ENCODE results near the gene XXYLT1.
"Not testable (repeated sequence)": the region's sequence is repeated elsewhere in the genome, so short reads cannot be mapped to it uniquely, and the experiment has no call there.

Gene XXYLT1

DNA sequence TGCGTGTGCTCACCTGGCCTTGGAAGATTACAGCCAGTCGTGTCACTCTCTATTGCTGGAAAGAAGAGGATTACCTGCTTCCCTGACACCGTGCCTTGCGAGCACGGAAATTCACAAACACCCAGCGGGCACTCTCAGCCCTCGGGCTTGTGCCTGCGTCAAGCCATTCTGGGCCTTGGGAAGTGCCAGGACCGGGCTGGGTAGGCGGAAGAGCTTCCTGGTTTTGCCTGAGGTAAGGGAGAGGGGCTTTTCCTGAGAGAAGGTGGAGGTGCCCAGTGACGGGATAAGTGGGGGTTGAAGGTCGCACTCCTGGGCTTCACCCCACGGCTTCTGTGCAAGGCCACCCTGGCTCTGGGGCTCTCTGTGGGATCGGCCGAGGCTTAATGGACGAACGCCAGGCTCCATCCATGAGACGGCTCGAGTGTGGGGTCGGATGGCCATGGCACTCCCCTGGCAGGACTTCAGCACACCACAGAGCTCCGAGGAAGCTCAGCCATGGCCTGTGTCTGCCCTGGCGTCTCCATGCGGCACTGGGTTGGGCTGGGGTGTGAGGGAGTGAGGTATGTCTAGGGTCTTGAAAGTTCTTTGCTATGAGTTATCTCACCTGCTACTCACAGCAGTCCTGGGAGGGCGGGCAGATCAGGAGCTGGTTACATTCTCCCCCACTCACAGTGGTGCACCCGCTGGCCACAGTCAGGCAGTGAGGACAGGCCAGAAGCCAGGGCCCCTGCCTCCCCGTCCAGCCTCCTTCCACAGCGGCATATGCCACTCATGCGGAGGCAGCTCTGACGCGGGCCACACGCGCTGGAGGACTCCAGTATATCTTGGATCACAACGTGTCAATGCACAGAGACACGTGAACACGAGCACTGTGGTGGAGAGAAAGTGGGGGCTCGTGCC, 209.0 kb downstream of the XXYLT1 start:
- Histone ChIP-seq H3K36me3 (ENCODE audit: control insufficient read depth in 1 of 2, insufficient read depth in 2 of 2, low read length in 2 of 2) (no peaks in the 10 kb centered on the region), H3K27ac (ENCODE audit: low read length) (no peak overlapping the region), H3K9me3 (ENCODE audit: control insufficient read depth in 1 of 2, low read length in 2 of 2) (no peaks in the 10 kb centered on the region), H3K27me3 (ENCODE audit: low read depth, low read length) (no peaks in the 10 kb centered on the region), H3K4me3 (ENCODE audit: low read depth in 1 of 2, low read length in 2 of 2) (no peak overlapping the region), H3K4me1 (ENCODE audit: control insufficient read depth in 1 of 2, insufficient read depth in 2 of 2, low read length in 2 of 2) (peaks cover 0 to 21% of the 10 kb centered on the region in 2 donors)

GRCh38 chr3:195060531-195061291, 210.2 kb downstream of the XXYLT1 start:
- no peaks in the 10 kb centered on the region for H3K27me3 ChIP-seq (ENCODE audit: low read depth, low read length)
- no peaks in the 10 kb centered on the region for H3K36me3 ChIP-seq (ENCODE audit: control insufficient read depth in 1 of 2, insufficient read depth in 2 of 2, low read length in 2 of 2)
- no peak overlapping the region for H3K4me3 ChIP-seq (ENCODE audit: low read depth in 1 of 2, low read length in 2 of 2)
- no peaks in the 10 kb centered on the region for H3K9me3 ChIP-seq (ENCODE audit: control insufficient read depth in 1 of 2, low read length in 2 of 2)
- peaks cover 0 to 21% of the 10 kb centered on the region in 2 donors for H3K4me1 ChIP-seq (ENCODE audit: control insufficient read depth in 1 of 2, insufficient read depth in 2 of 2, low read length in 2 of 2)
- no peak overlapping the region for H3K27ac ChIP-seq (ENCODE audit: low read length)

DNA sequence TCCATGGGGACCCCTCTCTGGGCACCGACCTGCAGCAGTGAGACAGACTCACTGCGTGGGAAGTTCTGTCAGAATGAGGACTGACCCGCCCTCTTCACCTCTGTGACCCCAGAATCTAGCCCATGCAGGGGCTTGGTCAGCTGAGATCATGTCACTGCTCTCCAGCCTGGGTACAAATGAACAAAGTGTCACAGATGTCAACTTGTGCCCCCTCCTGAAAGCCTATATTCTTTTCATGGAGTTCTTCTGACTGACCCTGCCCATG, 210.8 kb downstream of the XXYLT1 start:
- Histone ChIP-seq H3K4me3 (ENCODE audit: low read depth in 1 of 2, low read length in 2 of 2) (no peak overlapping the region), H3K27me3 (ENCODE audit: low read depth, low read length) (no peaks in the 10 kb centered on the region), H3K27ac (ENCODE audit: low read length) (no peak overlapping the region), H3K9me3 (ENCODE audit: control insufficient read depth in 1 of 2, low read length in 2 of 2) (no peaks in the 10 kb centered on the region), H3K4me1 (ENCODE audit: control insufficient read depth in 1 of 2, insufficient read depth in 2 of 2, low read length in 2 of 2) (peaks cover 0 to 21% of the 10 kb centered on the region in 2 donors), H3K36me3 (ENCODE audit: control insufficient read depth in 1 of 2, insufficient read depth in 2 of 2, low read length in 2 of 2) (no peaks in the 10 kb centered on the region)

- H3K27ac ChIP-seq (ENCODE audit: low read length): no peak overlapping the region
- H3K4me1 ChIP-seq (ENCODE audit: control insufficient read depth in 1 of 2, insufficient read depth in 2 of 2, low read length in 2 of 2): peaks cover 0 to 21% of the 10 kb centered on the region in 2 donors
- H3K36me3 ChIP-seq (ENCODE audit: control insufficient read depth in 1 of 2, insufficient read depth in 2 of 2, low read length in 2 of 2): no peaks in the 10 kb centered on the region
- H3K9me3 ChIP-seq (ENCODE audit: control insufficient read depth in 1 of 2, low read length in 2 of 2): no peaks in the 10 kb centered on the region
- no peak overlapping the region for H3K4me3 ChIP-seq (ENCODE audit: low read depth in 1 of 2, low read length in 2 of 2)
- no peaks in the 10 kb centered on the region for H3K27me3 ChIP-seq (ENCODE audit: low read depth, low read length)
Observed at GRCh38 chr3:195059471-195060216, 211.3 kb downstream of the XXYLT1 start.

DNA sequence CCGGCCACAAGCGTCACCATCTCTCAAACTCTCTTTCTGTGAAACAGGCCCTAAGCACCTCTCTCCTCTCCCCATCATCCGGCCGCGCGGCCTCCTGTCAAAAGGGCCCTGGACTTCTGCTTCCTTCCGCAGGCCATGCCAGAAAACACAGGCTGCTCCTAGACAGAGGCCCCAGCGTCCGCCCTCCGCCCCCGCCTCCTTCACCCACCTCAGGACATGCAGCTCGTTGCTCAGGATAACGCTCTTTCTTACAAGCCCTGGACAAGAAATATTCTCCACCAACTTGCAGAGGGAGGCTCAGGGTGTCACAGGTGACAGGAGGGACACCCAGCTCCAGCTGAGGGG, 212.0 kb downstream of the XXYLT1 start:
- H3K27ac ChIP-seq (ENCODE audit: low read length): no peak overlapping the region
- H3K4me1 ChIP-seq (ENCODE audit: control insufficient read depth in 1 of 2, insufficient read depth in 2 of 2, low read length in 2 of 2): peaks cover 0 to 15% of the 10 kb centered on the region in 2 donors
- no peaks in the 10 kb centered on the region for H3K27me3 ChIP-seq (ENCODE audit: low read depth, low read length)
- no peak overlapping the region for H3K4me3 ChIP-seq (ENCODE audit: low read depth in 1 of 2, low read length in 2 of 2)
- no peaks in the 10 kb centered on the region for H3K36me3 ChIP-seq (ENCODE audit: control insufficient read depth in 1 of 2, insufficient read depth in 2 of 2, low read length in 2 of 2)
- no peaks in the 10 kb centered on the region for H3K9me3 ChIP-seq (ENCODE audit: control insufficient read depth in 1 of 2, low read length in 2 of 2)

DNA sequence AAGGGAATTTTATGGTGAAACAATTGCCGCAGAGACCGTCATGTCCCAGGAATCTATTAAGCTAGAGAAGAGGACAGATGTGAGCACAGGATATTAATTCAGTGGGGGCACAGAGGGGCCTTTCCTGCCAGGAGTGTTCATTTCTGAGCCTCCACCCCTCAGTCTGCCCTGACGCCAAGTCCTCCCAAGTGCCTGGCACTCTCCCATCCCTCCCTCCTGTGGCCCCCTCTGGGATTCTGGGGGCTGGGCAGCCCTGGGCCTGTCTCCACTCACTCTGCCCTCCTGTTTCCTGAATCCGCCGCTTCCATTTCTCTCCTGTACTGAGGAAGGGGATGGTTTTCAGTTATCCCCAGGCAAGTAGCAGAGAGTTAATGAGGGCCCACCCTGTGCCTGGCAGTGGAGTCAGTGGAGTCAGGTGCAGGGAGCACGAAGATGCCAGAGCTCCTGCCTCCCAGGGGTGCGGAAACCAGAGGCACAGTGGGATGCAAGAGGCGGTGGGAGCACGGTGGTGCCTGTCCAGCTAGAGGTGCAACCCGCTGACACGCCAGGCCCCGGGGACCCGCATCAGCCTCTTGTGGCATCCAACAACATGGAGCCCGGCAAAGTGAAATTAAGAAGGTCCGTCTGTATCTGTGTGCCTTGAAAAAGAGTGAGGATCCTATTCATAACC, 212.5 kb downstream of the XXYLT1 start:
- no peak overlapping the region for H3K4me3 ChIP-seq (ENCODE audit: low read depth in 1 of 2, low read length in 2 of 2)
- peaks cover 0 to 10% of the 10 kb centered on the region in 2 donors for H3K4me1 ChIP-seq (ENCODE audit: control insufficient read depth in 1 of 2, insufficient read depth in 2 of 2, low read length in 2 of 2)
- H3K27me3 ChIP-seq (ENCODE audit: low read depth, low read length): no peaks in the 10 kb centered on the region
- H3K9me3 ChIP-seq (ENCODE audit: control insufficient read depth in 1 of 2, low read length in 2 of 2): no peaks in the 10 kb centered on the region
- no peaks in the 10 kb centered on the region for H3K36me3 ChIP-seq (ENCODE audit: control insufficient read depth in 1 of 2, insufficient read depth in 2 of 2, low read length in 2 of 2)
- no peak overlapping the region for H3K27ac ChIP-seq (ENCODE audit: low read length)

- peaks cover 0 to 4% of the 10 kb centered on the region in 2 donors for H3K4me1 ChIP-seq (ENCODE audit: control insufficient read depth in 1 of 2, insufficient read depth in 2 of 2, low read length in 2 of 2)
- no peak overlapping the region for H3K4me3 ChIP-seq (ENCODE audit: low read depth in 1 of 2, low read length in 2 of 2)
- no peak overlapping the region for H3K27ac ChIP-seq (ENCODE audit: low read length)
- no peaks in the 10 kb centered on the region for H3K36me3 ChIP-seq (ENCODE audit: control insufficient read depth in 1 of 2, insufficient read depth in 2 of 2, low read length in 2 of 2)
- no peaks in the 10 kb centered on the region for H3K27me3 ChIP-seq (ENCODE audit: low read depth, low read length)
- no peaks in the 10 kb centered on the region for H3K9me3 ChIP-seq (ENCODE audit: control insufficient read depth in 1 of 2, low read length in 2 of 2)
Observed at GRCh38 chr3:195057716-195058115, 213.2 kb downstream of the XXYLT1 start.

- no peak overlapping the region for H3K4me3 ChIP-seq (ENCODE audit: low read depth in 1 of 2, low read length in 2 of 2)
- H3K4me1 ChIP-seq (ENCODE audit: control insufficient read depth in 1 of 2, insufficient read depth in 2 of 2, low read length in 2 of 2): no peaks in the 10 kb centered on the region
- H3K36me3 ChIP-seq (ENCODE audit: control insufficient read depth in 1 of 2, insufficient read depth in 2 of 2, low read length in 2 of 2): no peaks in the 10 kb centered on the region
- H3K27me3 ChIP-seq (ENCODE audit: low read depth, low read length): no peaks in the 10 kb centered on the region
- H3K9me3 ChIP-seq (ENCODE audit: control insufficient read depth in 1 of 2, low read length in 2 of 2): no peaks in the 10 kb centered on the region
- H3K27ac ChIP-seq (ENCODE audit: low read length): no peak overlapping the region
Observed at GRCh38 chr3:195056506-195056905, 214.5 kb downstream of the XXYLT1 start.

- Histone ChIP-seq H3K4me3 (ENCODE audit: low read depth in 1 of 2, low read length in 2 of 2) (no peak overlapping the region), H3K27ac (ENCODE audit: low read length) (no peak overlapping the region), H3K36me3 (ENCODE audit: control insufficient read depth in 1 of 2, insufficient read depth in 2 of 2, low read length in 2 of 2) (no peaks in the 10 kb centered on the region), H3K27me3 (ENCODE audit: low read depth, low read length) (no peaks in the 10 kb centered on the region), H3K4me1 (ENCODE audit: control insufficient read depth in 1 of 2, insufficient read depth in 2 of 2, low read length in 2 of 2) (no peaks in the 10 kb centered on the region), H3K9me3 (ENCODE audit: control insufficient read depth in 1 of 2, low read length in 2 of 2) (no peaks in the 10 kb centered on the region)
Observed at GRCh38 chr3:195054311-195054710, 216.6 kb downstream of the XXYLT1 start.

DNA sequence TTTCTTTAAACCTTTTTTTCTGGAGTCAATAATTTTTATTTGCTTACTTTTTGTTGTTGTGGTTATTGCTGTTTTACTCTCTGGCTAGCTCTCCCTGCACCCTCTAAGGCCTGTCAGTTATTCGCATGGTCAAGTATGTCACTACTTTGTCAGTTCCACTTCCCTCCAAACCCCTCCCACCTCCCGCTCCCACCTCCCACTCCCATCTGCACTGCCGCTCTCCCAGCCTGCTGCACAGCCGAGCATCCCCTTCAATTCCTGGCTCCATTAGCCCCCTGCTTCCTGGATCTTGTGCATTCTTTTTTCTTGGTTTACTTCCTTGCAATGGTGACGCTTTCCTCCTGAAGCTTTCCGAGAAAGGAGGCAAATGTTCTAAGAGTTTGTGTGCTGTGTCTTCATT, 218.0 kb downstream of the XXYLT1 start:
- Histone ChIP-seq H3K9me3 (ENCODE audit: control insufficient read depth in 1 of 2, low read length in 2 of 2) (no peaks in the 10 kb centered on the region), H3K36me3 (ENCODE audit: control insufficient read depth in 1 of 2, insufficient read depth in 2 of 2, low read length in 2 of 2) (no peaks in the 10 kb centered on the region), H3K27ac (ENCODE audit: low read length) (no peak overlapping the region), H3K4me3 (ENCODE audit: low read depth in 1 of 2, low read length in 2 of 2) (no peak overlapping the region), H3K27me3 (ENCODE audit: low read depth, low read length) (no peaks in the 10 kb centered on the region), H3K4me1 (ENCODE audit: control insufficient read depth in 1 of 2, insufficient read depth in 2 of 2, low read length in 2 of 2) (no peaks in the 10 kb centered on the region)

DNA sequence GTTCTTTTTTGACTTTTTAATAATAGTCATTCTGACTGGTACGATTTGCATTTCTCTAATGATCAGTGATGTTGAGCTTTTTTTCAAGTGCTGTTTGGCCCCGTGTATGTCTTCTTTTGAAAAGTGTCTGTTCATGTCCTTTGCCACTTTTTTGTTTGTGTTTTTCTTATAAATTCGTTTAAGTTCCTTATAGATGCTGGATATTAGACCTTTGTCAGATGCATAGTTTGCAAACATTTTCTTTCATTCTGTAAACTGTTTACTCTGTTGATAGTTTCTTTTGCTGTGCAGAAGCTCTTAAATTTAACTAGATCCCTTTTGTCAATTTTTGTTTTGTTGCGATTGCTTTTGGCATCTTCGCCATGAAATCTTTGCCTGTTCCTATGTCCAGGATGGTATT, 220.7 kb downstream of the XXYLT1 start:
- not testable (repeated sequence) for H3K27me3 ChIP-seq (ENCODE audit: low read depth, low read length); H3K9me3 ChIP-seq (ENCODE audit: control insufficient read depth in 1 of 2, low read length in 2 of 2); H3K4me1 ChIP-seq (ENCODE audit: control insufficient read depth in 1 of 2, insufficient read depth in 2 of 2, low read length in 2 of 2); H3K36me3 ChIP-seq (ENCODE audit: control insufficient read depth in 1 of 2, insufficient read depth in 2 of 2, low read length in 2 of 2); H3K27ac ChIP-seq (ENCODE audit: low read length); H3K4me3 ChIP-seq (ENCODE audit: low read depth in 1 of 2, low read length in 2 of 2)

Data from muscle layer of duodenum (tissue), 2 donors.